ENCODE measurements around the gene GUCY2C.
"Not testable (repeated sequence)": the region's sequence is repeated elsewhere in the genome, so short reads cannot be mapped to it uniquely, and the experiment has no call there.

Gene GUCY2C

DNA sequence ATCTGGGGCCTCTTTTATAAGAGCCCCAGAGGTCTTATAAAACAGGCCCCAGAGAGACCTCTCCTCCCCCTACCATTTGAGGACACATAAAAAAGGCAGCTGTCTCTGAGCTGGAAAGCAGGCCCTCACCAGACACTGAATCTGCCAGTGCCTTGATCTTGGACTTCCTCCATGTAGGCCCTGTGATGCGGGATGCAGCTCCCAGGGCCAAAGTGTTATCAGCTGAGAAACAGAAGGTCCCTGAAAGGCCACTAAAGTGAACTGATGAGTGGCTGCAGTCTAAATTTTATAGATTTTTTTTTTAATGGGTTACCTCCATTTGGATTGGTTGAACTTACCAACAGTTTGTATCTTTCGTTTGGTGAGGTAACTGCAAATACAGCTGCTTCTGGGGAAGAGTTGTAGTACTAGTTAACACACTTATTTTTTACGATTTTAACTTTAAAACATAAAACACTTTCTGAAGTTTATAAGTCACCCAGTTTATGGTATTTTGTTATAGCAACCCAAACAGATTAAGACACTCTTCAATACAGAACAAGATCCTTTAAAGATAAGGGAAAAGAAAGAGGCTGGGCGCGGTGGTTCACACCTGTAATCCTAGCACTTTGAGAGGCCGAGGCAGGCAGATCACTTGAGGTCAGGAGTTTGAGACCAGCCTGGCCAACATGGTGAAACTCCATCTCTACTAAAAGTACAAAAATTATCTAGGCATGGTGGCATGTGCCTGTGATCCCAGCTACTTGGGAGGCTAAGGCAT, 5.6 kb upstream of the GUCY2C start:
- Histone ChIP-seq H3K9me3 (replicated peaks; ENCODE audit: low read length) (no peaks in the 10 kb centered on the region), H3K4me1 (ENCODE audit: control insufficient read depth, insufficient read depth, low read length) (no peaks in the 10 kb centered on the region), H3K36me3 (ENCODE audit: insufficient read depth, low read length) (no peaks in the 10 kb centered on the region), H3K9ac (ENCODE audit: low read depth, low read length) (no peak overlapping the region), H3K4me2 (ENCODE audit: low read length) (no peak overlapping the region), H3K27me3 (ENCODE audit: control insufficient read depth, insufficient read depth, low read length) (no peaks in the 10 kb centered on the region), H3K4me3 (ENCODE audit: low read length) (no peak overlapping the region)

DNA sequence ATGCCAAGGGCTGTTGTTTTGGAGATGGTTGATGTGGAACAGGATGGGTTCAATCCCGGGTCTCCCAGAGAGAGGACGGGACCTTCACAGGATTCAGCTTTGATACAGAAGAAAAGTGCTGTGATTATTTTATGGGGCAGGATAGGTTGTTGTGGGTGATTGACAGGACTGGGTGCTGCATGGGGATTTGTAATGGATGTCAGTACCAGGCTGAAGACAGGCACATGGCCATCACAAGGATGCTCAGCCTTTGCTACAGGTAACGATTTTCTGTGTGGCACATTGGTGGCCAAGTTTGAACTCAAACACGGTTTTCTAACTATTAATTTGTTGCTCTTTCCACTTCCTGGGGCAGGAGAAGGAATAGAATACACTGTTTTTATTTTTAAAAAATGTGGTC, 4.5 kb upstream of the GUCY2C start:
- H3K4me3 ChIP-seq (ENCODE audit: low read length) = no peak overlapping the region
- H3K9me3 ChIP-seq (replicated peaks; ENCODE audit: low read length) = no peaks in the 10 kb centered on the region
- H3K4me1 ChIP-seq (ENCODE audit: control insufficient read depth, insufficient read depth, low read length) = no peaks in the 10 kb centered on the region
- H3K9ac ChIP-seq (ENCODE audit: low read depth, low read length) = no peak overlapping the region
- no peaks in the 10 kb centered on the region for H3K36me3 ChIP-seq (ENCODE audit: insufficient read depth, low read length)
- no peaks in the 10 kb centered on the region for H3K27me3 ChIP-seq (ENCODE audit: control insufficient read depth, insufficient read depth, low read length)
- no peak overlapping the region for H3K4me2 ChIP-seq (ENCODE audit: low read length)

DNA sequence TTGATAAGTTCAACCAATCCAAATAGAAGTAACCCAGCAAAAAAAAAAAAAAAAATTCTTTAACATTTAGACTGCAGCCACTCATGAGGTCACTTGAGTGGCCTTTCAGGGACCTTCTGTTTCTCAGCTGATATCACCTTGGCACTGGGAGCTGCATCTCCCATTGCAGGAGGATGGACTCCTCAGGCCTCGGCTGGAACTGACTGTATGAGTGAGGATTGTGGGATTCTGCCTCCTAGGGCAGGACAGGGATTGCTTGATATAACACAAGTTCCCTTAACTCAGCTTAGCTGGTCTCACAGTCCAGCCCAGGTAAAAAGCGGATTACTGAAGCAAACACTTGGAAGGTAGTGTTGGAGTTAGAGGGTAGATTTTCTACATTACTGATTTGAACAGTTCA, 3.5 kb upstream of the GUCY2C start:
- H3K9ac ChIP-seq (ENCODE audit: low read depth, low read length) = no peak overlapping the region
- no peaks in the 10 kb centered on the region for H3K4me1 ChIP-seq (ENCODE audit: control insufficient read depth, insufficient read depth, low read length)
- no peak overlapping the region for H3K4me2 ChIP-seq (ENCODE audit: low read length)
- H3K36me3 ChIP-seq (ENCODE audit: insufficient read depth, low read length) = no peaks in the 10 kb centered on the region
- H3K27me3 ChIP-seq (ENCODE audit: control insufficient read depth, insufficient read depth, low read length) = no peaks in the 10 kb centered on the region
- no peaks in the 10 kb centered on the region for H3K9me3 ChIP-seq (replicated peaks; ENCODE audit: low read length)
- no peak overlapping the region for H3K4me3 ChIP-seq (ENCODE audit: low read length)

DNA sequence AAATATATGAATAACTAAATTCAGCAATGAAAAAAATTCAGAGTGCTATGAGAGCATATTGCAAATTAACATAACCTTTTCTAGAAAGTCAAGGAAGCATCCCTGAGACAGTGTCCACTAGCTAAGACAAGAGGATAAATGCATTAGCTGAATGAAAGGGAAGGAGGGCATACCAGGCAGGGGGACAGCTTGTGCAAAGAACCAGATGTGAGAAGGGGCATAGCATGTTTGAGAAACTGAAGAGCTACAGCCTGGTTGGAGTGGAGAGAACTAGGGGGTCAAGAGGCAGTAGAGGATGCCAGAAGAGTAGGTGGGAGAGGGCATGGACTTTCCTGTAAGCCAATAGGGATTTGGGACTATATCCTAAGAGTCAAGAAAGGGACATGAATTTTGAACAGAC, 2.2 kb upstream of the GUCY2C start:
- Histone ChIP-seq H3K27me3 (ENCODE audit: control insufficient read depth, insufficient read depth, low read length) (no peaks in the 10 kb centered on the region), H3K36me3 (ENCODE audit: insufficient read depth, low read length) (no peaks in the 10 kb centered on the region), H3K4me2 (ENCODE audit: low read length) (no peak overlapping the region), H3K9me3 (replicated peaks; ENCODE audit: low read length) (no peaks in the 10 kb centered on the region), H3K4me3 (ENCODE audit: low read length) (no peak overlapping the region), H3K9ac (ENCODE audit: low read depth, low read length) (no peak overlapping the region), H3K4me1 (ENCODE audit: control insufficient read depth, insufficient read depth, low read length) (no peaks in the 10 kb centered on the region)

DNA sequence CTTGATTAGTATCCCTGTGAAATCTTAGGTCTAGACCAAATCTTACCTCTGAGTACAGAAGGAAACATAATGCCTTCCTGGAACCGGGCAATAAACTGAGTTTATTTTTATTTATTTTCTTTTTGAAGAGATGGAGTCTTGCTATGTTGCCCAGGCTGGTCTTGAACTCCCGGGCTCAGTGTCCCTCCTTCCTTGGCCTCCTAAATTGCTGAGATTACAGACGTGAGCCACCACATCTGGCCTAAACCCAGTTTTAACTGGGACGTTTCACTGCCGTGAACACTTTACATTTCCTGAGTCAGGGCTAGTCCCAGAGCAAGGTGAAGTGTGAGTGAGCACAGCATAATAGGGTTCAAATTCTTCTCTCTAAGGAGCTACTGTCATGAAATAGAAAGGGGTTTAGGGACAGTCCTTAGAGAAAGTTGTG, 671 bp downstream of the GUCY2C start:
- no peaks in the 10 kb centered on the region for H3K9me3 ChIP-seq (replicated peaks; ENCODE audit: low read length)
- no peaks in the 10 kb centered on the region for H3K36me3 ChIP-seq (ENCODE audit: insufficient read depth, low read length)
- H3K4me2 ChIP-seq (ENCODE audit: low read length) = no peak overlapping the region
- no peaks in the 10 kb centered on the region for H3K27me3 ChIP-seq (ENCODE audit: control insufficient read depth, insufficient read depth, low read length)
- H3K9ac ChIP-seq (ENCODE audit: low read depth, low read length) = no peak overlapping the region
- no peak overlapping the region for H3K4me3 ChIP-seq (ENCODE audit: low read length)
- no peaks in the 10 kb centered on the region for H3K4me1 ChIP-seq (ENCODE audit: control insufficient read depth, insufficient read depth, low read length)

DNA sequence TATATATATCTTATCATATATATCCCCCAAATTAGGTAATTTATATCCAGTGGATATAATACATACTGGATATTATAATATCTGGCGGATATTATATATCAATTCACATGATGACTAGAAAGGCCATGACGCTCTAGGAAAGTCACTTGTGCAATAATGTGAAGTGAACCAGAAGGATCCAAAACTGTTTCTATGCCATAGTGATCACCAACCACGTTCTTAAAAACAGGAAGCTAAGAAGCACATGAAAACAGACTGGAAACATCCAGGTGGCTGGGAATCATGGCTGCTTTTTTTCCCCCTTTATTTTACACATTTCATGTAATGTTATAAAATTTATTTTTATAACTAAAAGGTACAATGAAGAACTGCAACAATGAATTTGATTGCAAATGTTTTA, 1.4 kb downstream of the GUCY2C start:
- no peaks in the 10 kb centered on the region for H3K27me3 ChIP-seq (ENCODE audit: control insufficient read depth, insufficient read depth, low read length)
- no peaks in the 10 kb centered on the region for H3K36me3 ChIP-seq (ENCODE audit: insufficient read depth, low read length)
- H3K9ac ChIP-seq (ENCODE audit: low read depth, low read length) = no peak overlapping the region
- no peak overlapping the region for H3K4me3 ChIP-seq (ENCODE audit: low read length)
- no peak overlapping the region for H3K4me2 ChIP-seq (ENCODE audit: low read length)
- H3K4me1 ChIP-seq (ENCODE audit: control insufficient read depth, insufficient read depth, low read length) = no peaks in the 10 kb centered on the region
- H3K9me3 ChIP-seq (replicated peaks; ENCODE audit: low read length) = no peaks in the 10 kb centered on the region

DNA sequence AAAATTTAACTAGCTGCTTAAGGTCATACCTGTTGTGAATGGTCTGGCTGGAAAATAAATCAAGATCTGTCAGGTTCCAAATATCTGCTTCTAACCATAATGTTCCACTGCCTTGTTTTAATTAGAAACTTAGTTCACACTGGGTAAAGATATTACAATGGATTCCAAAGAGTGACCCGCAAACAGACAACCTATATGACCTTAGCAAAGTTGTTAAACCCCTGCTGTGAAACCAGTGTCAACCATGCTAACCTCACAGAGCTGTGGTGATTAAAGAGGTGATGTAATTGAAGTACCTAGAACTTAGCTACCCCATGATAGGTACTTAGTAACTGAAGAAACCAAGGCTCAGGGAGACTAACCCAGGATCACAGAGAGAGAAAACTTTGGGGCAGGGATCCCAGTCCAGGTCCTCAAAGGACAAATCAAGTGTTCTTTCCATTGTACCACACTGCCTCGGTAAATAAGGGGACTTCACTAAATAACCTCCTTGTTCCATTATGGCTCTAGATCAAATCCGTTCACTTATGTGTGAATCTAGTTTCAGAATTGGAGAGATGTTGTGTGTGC, 2.2 kb downstream of the GUCY2C start:
- H3K4me1 ChIP-seq (ENCODE audit: control insufficient read depth, insufficient read depth, low read length) = no peaks in the 10 kb centered on the region
- H3K36me3 ChIP-seq (ENCODE audit: insufficient read depth, low read length) = no peaks in the 10 kb centered on the region
- no peak overlapping the region for H3K9ac ChIP-seq (ENCODE audit: low read depth, low read length)
- H3K4me3 ChIP-seq (ENCODE audit: low read length) = no peak overlapping the region
- H3K9me3 ChIP-seq (replicated peaks; ENCODE audit: low read length) = no peaks in the 10 kb centered on the region
- H3K4me2 ChIP-seq (ENCODE audit: low read length) = no peak overlapping the region
- H3K27me3 ChIP-seq (ENCODE audit: control insufficient read depth, insufficient read depth, low read length) = no peaks in the 10 kb centered on the region

DNA sequence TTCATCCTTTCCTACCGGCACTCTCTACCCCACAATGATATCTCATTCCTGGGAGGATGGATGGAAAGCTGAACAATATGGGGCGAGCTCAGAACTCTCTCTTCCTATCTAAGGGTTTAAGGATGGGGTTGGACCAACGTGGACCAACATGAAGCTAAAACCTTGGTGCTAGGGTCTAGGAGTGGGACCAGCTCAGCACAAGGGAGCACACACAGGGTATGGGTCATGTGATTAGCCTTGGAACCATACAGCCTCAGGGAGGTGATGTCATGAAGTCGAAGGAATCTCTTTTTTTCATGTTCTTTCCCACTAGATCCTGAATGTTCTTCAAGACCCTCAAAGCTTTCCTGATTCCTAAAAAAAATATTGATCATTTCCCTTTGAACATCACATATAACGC, 3.3 kb downstream of the GUCY2C start:
- H3K9ac ChIP-seq (ENCODE audit: low read depth, low read length) = no peak overlapping the region
- H3K9me3 ChIP-seq (replicated peaks; ENCODE audit: low read length) = no peaks in the 10 kb centered on the region
- no peak overlapping the region for H3K4me3 ChIP-seq (ENCODE audit: low read length)
- no peak overlapping the region for H3K4me2 ChIP-seq (ENCODE audit: low read length)
- H3K36me3 ChIP-seq (ENCODE audit: insufficient read depth, low read length) = no peaks in the 10 kb centered on the region
- H3K4me1 ChIP-seq (ENCODE audit: control insufficient read depth, insufficient read depth, low read length) = no peaks in the 10 kb centered on the region
- H3K27me3 ChIP-seq (ENCODE audit: control insufficient read depth, insufficient read depth, low read length) = no peaks in the 10 kb centered on the region

DNA sequence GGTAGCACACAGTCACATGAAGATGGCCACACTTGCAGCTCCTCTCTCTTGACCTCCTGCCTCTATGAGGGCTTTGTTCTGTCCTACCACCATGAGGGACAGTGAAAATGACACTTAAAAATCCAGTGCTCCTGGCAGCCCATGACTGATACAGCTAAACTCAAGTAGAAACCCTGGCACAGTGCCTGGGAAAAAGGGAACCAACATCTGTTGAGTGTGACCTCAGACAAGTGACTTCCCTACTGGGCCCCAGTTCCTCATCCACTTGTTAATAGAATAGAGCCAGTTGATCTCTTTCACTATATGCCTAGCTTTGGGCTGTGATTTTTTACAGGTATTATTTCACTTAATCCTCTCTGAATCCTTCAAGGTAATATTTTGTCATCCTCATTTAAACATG, 4.8 kb downstream of the GUCY2C start:
- no peak overlapping the region for H3K4me3 ChIP-seq (ENCODE audit: low read length)
- no peaks in the 10 kb centered on the region for H3K36me3 ChIP-seq (ENCODE audit: insufficient read depth, low read length)
- H3K4me1 ChIP-seq (ENCODE audit: control insufficient read depth, insufficient read depth, low read length) = no peaks in the 10 kb centered on the region
- H3K9me3 ChIP-seq (replicated peaks; ENCODE audit: low read length) = no peaks in the 10 kb centered on the region
- H3K4me2 ChIP-seq (ENCODE audit: low read length) = no peak overlapping the region
- H3K9ac ChIP-seq (ENCODE audit: low read depth, low read length) = no peak overlapping the region
- H3K27me3 ChIP-seq (ENCODE audit: control insufficient read depth, insufficient read depth, low read length) = no peaks in the 10 kb centered on the region

DNA sequence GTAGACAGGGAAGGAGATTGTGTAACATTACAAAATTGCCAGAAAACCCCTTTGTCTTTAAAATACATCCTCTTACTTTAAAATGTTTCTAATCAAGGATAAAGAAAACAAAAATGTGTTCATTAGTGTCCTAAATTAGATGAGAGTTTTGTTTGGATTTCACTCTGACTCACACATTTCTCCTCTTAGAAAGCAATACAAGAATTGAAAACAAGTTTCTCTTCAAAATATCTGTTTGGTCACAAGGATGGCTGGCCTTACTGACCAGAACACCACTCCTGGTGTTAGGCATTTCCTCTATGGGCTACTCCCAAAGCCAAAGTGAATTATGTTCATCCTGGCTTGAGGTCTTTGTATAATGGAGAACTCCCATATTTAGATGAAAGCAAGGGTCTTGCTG, 6.4 kb downstream of the GUCY2C start:
- Histone ChIP-seq H3K9me3 (replicated peaks; ENCODE audit: low read length) (no peaks in the 10 kb centered on the region), H3K4me3 (ENCODE audit: low read length) (no peak overlapping the region), H3K9ac (ENCODE audit: low read depth, low read length) (no peak overlapping the region), H3K4me1 (ENCODE audit: control insufficient read depth, insufficient read depth, low read length) (no peaks in the 10 kb centered on the region), H3K27me3 (ENCODE audit: control insufficient read depth, insufficient read depth, low read length) (no peaks in the 10 kb centered on the region), H3K4me2 (ENCODE audit: low read length) (no peak overlapping the region), H3K36me3 (ENCODE audit: insufficient read depth, low read length) (no peaks in the 10 kb centered on the region)

DNA sequence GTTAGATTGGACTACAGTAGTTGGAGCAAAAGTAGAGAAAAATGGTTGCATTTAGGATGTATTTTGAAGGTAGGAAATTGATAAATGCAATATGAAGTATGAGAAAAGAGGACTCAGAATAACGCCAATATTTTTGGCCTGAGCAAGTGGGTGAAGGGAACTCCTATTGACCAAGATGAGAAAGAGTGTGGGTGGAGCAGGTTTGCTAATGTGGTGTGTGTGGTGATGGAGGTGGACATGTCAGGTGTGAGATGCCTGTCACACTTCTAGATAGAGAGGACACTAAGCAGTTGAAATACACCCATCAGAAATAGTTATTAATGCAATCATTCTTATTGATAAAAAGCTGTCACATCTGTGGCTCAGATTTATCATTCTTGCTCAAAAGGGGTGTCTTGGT, 7.3 kb downstream of the GUCY2C start:
- Histone ChIP-seq H3K4me3 (ENCODE audit: low read length) (no peak overlapping the region), H3K4me1 (ENCODE audit: control insufficient read depth, insufficient read depth, low read length) (no peaks in the 10 kb centered on the region), H3K4me2 (ENCODE audit: low read length) (no peak overlapping the region), H3K9ac (ENCODE audit: low read depth, low read length) (no peak overlapping the region), H3K27me3 (ENCODE audit: control insufficient read depth, insufficient read depth, low read length) (no peaks in the 10 kb centered on the region), H3K9me3 (replicated peaks; ENCODE audit: low read length) (no peaks in the 10 kb centered on the region), H3K36me3 (ENCODE audit: insufficient read depth, low read length) (no peaks in the 10 kb centered on the region)

DNA sequence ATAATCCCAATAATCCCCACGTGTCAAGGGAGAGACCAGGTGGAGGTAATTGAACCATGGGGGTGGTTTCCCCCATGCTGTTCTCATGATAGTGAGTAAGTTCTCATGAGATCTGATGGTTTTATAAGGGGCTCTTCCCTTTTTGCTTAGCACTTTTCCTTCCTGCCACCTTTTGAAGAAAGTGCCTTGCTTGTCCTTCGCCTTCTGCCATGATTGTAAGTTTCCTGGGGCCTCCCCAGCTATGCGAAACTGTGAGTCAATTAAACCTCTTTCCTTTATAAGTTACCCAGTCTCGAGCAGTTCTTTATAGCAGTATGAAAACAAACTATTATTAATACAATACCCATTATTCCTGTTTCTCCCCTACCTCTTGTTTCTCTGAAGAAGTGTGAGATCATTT, 14.2 kb downstream of the GUCY2C start:
- not testable (repeated sequence) for H3K4me1 ChIP-seq (ENCODE audit: control insufficient read depth, insufficient read depth, low read length); H3K36me3 ChIP-seq (ENCODE audit: insufficient read depth, low read length); H3K9me3 ChIP-seq (replicated peaks; ENCODE audit: low read length); H3K4me3 ChIP-seq (ENCODE audit: low read length); H3K9ac ChIP-seq (ENCODE audit: low read depth, low read length); H3K4me2 ChIP-seq (ENCODE audit: low read length)
- H3K27me3 ChIP-seq (ENCODE audit: control insufficient read depth, insufficient read depth, low read length) = peaks cover 16% of the 10 kb centered on the region

Measured in skeletal muscle satellite cell (primary cell).